ENCODE data around the gene PCDHA1.

DNA sequence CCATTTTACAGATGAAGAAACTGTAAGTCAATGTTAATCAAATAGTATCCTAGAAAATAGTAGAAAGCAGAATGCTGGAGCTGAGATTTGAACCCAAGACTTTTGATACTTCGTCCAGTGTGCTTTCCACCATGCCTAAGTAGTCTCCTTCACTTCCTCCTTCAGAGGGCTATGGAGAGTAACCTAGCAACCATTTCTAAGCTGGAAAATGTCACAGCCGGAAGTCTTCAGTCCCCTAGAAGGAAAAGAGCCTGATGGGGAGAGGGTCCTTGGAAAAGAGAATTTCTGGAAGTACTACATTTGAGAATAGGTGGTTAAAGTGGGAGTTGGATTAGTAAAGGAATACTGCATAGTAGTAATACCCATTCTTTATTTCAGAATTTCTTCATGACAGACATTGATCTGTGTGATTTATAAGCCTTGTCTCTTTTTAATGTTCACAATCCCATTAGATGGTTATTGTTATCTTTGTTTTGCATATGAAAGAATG, 213.0 kb downstream of the PCDHA1 start:
- TF ChIP-seq POLR2A (IDR thresholded peaks at IDR 0.05) (no peak), CTCF (IDR thresholded peaks at IDR 0.05) (no peak)

All from body of pancreas (tissue), 4 donors.